Vagina (tissue), 2 donors: ENCODE data around the gene OR52I2. TPM values are rescaled to one million over a fixed set of nuclear protein-coding genes. Genes with fewer than 3 reads are reported as not detected.

Source experiments
- DNase-seq, 2 donors: peaks; one replicate each; pipeline ENCODE4 v3.0.0-alpha.2; 2017; ENCODE audit errors: extremely low spot score in 2 of 2
- H3K27ac ChIP-seq: fragments of 200-600 bp; sonication (generic); one replicate; pipeline ENCODE4 v1.5.1; 2019
- H3K27me3 ChIP-seq: fragments of 200-600 bp; sonication (generic); one replicate; pipeline ENCODE4 v1.5.1; 2019
- H3K36me3 ChIP-seq, 2 donors: fragments of 200-600 bp; sonication (generic); one replicate each; pipeline ENCODE4 v1.5.1; 2017 to 2019
- H3K4me1 ChIP-seq: fragments of 200-600 bp; sonication (generic); one replicate; pipeline ENCODE4 v1.5.1; 2019
- H3K4me3 ChIP-seq, 2 donors: fragments of 200-600 bp; sonication (generic); 1 replicate in 1 of 2; 2 replicates in 1 of 2; pipeline ENCODE4 v1.5.1; 2016 to 2019
- H3K9me3 ChIP-seq: fragments of 200-600 bp; sonication (generic); one replicate; pipeline ENCODE4 v1.5.1; 2019
- POLR2A ChIP-seq, 2 donors: fragments of 450-650 bp; IDR thresholded peaks; one replicate each; pipeline ENCODE4 v1.6.1; 2017; ENCODE audit warnings: antibody characterized with exemption in 2 of 2, mild to moderate bottlenecking in 2 of 2, moderate library complexity in 2 of 2
- POLR2AphosphoS5 ChIP-seq, 2 donors: sonication (generic); formaldehyde crosslinking; IDR thresholded peaks; one replicate each; pipeline ENCODE4 v1.9.0; 2017; ENCODE audit warnings: antibody characterized with exemption in 2 of 2, mild to moderate bottlenecking in 2 of 2, low read depth in 1 of 2; ENCODE audit not compliant: insufficient read depth in 1 of 2
- intact Hi-C: fragments of 100-400 bp; cut with DNase I; formaldehyde crosslinking; loops from one replicate; pipeline ENCODE4 v1.15.1; 2023
- total RNA-seq: library from RNA; depleted of rRNA; stranded (reverse); fragments of >200 nt; gene quantifications from one replicate; pipeline ENCODE4 v1.2.3, GENCODE V29; 2016
- TF ChIP-seq, protein P1 (sequence below), 3 experiments: fragments of 450-650 bp in 2 of 3; fragments of 200-600 bp in 1 of 3; sonication (generic) in 1 of 3; IDR thresholded peaks; one replicate each; pipeline ENCODE4 v1.5.1; 2017 to 2019; ENCODE audit warnings: antibody characterized with exemption in 3 of 3, mild to moderate bottlenecking in 2 of 3, moderate library complexity in 2 of 3

Gene OR52I2
- total RNA-seq, 1 donor from 2014 or later: not detected

DNA sequence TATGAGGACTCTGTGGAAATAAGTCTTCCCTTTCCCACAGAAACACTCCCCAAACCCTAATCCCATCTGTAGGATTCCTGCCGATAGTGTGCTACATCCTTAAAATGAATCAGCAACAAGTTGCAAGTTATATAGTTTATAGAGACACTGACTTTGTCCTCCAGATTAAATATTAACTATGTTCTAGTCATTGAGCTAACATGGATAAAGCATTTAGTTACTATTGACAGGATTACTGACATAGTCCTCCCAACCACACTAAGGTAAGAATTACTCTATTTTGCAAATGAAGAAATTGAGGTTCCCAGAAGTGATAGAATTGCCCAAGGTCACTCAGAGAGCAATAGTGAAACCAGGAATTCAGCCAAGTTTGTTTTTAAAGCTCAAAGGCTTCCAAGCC lies 34.7 kb upstream of the OR52I2 start:
- H3K27me3 ChIP-seq: no peaks in the 10 kb centered on the region
- H3K27ac ChIP-seq: no peak overlapping the region
- H3K4me1 ChIP-seq: no peaks in the 10 kb centered on the region
- no peak overlapping the region for H3K4me3 ChIP-seq
- intact Hi-C loops: no loop called here
- no peaks in the 10 kb centered on the region for H3K9me3 ChIP-seq
- TF ChIP-seq POLR2A (IDR thresholded peaks at IDR 0.05) (no peak), POLR2AphosphoS5 (IDR thresholded peaks at IDR 0.05; ENCODE audit: insufficient read depth in 1 of 2, low read depth in 1 of 2) (no peak)
- TF ChIP-seq, protein P1, sequence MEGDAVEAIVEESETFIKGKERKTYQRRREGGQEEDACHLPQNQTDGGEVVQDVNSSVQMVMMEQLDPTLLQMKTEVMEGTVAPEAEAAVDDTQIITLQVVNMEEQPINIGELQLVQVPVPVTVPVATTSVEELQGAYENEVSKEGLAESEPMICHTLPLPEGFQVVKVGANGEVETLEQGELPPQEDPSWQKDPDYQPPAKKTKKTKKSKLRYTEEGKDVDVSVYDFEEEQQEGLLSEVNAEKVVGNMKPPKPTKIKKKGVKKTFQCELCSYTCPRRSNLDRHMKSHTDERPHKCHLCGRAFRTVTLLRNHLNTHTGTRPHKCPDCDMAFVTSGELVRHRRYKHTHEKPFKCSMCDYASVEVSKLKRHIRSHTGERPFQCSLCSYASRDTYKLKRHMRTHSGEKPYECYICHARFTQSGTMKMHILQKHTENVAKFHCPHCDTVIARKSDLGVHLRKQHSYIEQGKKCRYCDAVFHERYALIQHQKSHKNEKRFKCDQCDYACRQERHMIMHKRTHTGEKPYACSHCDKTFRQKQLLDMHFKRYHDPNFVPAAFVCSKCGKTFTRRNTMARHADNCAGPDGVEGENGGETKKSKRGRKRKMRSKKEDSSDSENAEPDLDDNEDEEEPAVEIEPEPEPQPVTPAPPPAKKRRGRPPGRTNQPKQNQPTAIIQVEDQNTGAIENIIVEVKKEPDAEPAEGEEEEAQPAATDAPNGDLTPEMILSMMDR (IDR thresholded peaks at IDR 0.05): no peak
- no peak for DNase-seq
- H3K36me3 ChIP-seq: no peaks in the 10 kb centered on the region

DNA sequence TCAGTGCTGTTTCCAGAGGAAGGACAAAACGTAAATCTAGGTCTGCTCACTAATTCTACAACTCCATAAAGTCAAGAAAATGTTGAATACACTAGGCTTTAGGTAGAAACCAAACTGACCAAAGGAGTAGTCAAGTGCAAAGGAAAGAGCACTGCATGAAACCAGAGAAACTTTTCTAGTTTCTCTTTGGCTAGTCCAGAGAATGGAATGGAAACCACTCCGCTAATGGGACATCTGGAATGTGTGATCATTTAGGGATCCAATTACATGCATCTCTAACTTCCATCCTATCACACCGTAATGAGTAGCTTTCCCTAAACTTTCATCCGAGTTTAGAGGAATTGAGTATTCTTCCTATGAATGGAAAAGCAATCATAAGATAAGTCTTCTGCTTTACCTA lies 34.1 kb upstream of the OR52I2 start:
- DNase-seq: no peak
- no peak overlapping the region for H3K27ac ChIP-seq
- intact Hi-C loops: no loop called here
- H3K4me3 ChIP-seq: no peak overlapping the region
- H3K36me3 ChIP-seq: no peaks in the 10 kb centered on the region
- no peaks in the 10 kb centered on the region for H3K4me1 ChIP-seq
- H3K9me3 ChIP-seq: no peaks in the 10 kb centered on the region
- TF ChIP-seq POLR2AphosphoS5 (IDR thresholded peaks at IDR 0.05; ENCODE audit: insufficient read depth in 1 of 2, low read depth in 1 of 2) (no peak), POLR2A (IDR thresholded peaks at IDR 0.05) (no peak)
- TF ChIP-seq, protein P1 (IDR thresholded peaks at IDR 0.05): no peak
- no peaks in the 10 kb centered on the region for H3K27me3 ChIP-seq

DNA sequence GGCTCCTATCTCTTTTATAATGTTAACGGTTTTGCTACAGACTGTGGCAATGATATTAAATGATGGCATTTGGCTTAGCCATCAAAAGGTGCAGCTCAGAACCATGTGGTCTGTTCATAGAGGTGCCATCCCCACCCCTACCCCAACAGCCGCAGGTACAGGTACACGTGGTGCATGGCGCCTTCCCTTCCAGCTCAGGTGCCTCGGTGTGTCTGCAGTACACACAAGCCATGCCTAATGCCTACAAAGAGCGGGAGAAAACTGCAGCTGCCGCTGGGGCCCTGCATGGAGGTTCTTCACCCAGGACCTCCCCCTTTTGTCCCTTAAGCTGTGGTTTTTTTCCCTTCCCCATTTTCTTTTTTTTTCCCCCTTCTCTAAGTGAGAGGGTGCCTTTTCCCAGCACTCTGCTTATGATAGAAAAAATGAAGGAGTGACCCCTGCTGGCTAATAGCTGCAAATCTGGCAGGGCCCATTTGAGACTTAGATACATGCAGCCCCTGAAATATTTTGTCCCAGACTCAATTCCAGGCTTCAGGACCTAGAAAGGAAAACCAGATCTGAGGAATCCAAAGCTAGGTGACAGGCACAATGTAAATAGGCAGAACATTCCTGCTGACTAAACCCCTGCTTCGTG lies 30.1 kb upstream of the OR52I2 start:
- H3K9me3 ChIP-seq: no peaks in the 10 kb centered on the region
- H3K4me3 ChIP-seq: no peak overlapping the region
- TF ChIP-seq POLR2AphosphoS5 (IDR thresholded peaks at IDR 0.05; ENCODE audit: insufficient read depth in 1 of 2, low read depth in 1 of 2) (no peak), POLR2A (IDR thresholded peaks at IDR 0.05) (no peak)
- TF ChIP-seq, protein P1 (IDR thresholded peaks at IDR 0.05): no peak
- H3K27ac ChIP-seq: no peak overlapping the region
- no peak for DNase-seq
- intact Hi-C loops: no loop called here
- H3K27me3 ChIP-seq: no peaks in the 10 kb centered on the region
- H3K36me3 ChIP-seq: no peaks in the 10 kb centered on the region
- no peaks in the 10 kb centered on the region for H3K4me1 ChIP-seq

DNA sequence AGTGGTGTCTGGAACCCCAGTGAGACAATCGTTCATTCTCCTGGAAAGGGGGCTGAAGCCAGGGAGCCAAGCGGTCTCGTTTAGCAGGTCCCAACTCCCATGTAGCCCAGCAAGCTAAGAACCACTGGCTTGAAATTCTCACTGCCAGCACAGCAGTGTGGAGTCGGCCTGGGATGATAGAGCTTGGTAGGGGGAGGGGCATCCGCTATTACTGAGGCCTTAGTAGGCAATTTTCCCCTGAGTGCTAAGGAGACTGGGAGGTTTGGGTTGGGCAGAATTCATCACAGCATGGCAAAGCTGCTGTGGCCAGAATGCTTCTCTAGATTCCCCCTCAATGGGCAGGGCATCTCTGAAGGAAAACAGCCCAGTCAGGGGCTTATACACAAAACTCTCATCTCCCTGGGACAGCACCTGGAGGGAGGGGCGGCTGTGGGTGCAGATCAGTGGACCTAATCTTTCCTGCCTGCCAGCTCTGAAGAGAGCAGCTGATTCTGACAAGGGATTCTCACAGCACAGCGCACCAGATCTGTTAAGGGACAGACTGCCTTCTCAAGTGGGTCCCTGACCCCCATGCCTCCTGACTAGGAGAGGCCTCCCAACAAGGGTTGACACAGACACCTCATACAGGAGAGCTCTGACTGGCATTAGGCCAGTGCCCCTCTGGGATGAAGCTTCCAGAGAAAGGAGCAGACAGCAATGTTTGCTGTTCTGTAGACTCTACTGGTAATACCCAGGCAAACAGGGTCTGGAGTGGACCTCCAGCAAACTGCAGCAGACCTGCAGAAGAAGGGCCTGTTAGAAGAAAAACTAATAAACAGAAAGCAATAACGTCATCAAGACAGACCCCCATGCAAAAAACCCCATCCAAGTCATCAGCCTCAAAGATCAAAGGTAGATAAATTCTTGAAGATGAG lies 21.8 kb upstream of the OR52I2 start:
- TF ChIP-seq, protein P1 (IDR thresholded peaks at IDR 0.05): no peak
- no peak for TF ChIP-seq POLR2AphosphoS5 (IDR thresholded peaks at IDR 0.05; ENCODE audit: insufficient read depth in 1 of 2, low read depth in 1 of 2)
- Histone ChIP-seq H3K4me3 (no peak overlapping the region), H3K27ac (no peak overlapping the region), H3K9me3 (no peaks in the 10 kb centered on the region), H3K36me3 (no peaks in the 10 kb centered on the region), H3K4me1 (no peaks in the 10 kb centered on the region), H3K27me3 (no peaks in the 10 kb centered on the region)
- DNase-seq: no peak
- intact Hi-C loops: no loop called here

DNA sequence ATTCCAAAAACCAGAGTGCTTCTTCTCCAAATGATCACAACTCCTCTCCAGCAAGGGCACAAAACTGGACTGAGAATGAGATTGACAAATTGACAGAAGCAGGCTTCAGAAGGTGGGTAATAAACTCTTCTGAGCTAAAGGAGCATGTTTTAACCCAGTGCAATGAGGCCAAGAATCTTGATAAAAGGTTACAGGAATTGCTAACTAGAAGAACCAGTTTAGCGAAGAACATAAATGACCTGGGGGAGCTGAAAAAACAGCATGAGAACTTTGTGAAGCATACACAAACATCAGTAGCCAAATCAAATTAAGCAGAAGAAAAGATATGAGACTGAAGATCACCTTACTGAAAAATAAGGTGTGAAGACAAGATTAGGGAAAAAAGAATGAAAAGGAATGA lies 21.1 kb upstream of the OR52I2 start:
- intact Hi-C loops: no loop called here

More for the DNA sequence above, 21.1 kb upstream of the OR52I2 start:
- Histone ChIP-seq H3K27me3 (no peaks in the 10 kb centered on the region), H3K27ac (no peak overlapping the region), H3K4me3 (no peak overlapping the region), H3K9me3 (no peaks in the 10 kb centered on the region), H3K36me3 (no peaks in the 10 kb centered on the region), H3K4me1 (no peaks in the 10 kb centered on the region)
- no peak for DNase-seq
- TF ChIP-seq, protein P1 (IDR thresholded peaks at IDR 0.05): no peak
- no peak for TF ChIP-seq POLR2A (IDR thresholded peaks at IDR 0.05)
